ENCODE results near the gene DOK6.

DNA sequence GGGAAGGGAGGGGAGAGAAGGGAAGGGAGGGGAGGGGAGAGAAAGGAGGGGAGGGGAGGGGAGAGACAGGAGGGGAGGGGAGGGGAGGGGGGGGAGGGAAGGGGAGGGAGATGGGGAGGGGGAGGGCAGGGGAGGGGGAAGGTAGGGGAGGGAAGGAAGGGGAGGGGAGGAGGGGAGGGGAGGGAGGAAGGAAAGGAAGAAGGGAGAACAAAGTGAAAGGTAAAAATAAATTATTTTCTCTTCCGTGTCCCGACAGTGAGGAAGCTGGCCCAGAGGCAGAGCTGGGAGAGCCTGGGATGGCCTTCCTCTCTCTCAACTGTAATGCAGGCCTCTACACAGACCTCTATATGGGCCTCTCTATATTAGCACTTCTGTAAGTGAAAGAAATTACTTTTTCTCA, 493.8 kb downstream of the DOK6 start:
- TF ChIP-seq, protein P1, sequence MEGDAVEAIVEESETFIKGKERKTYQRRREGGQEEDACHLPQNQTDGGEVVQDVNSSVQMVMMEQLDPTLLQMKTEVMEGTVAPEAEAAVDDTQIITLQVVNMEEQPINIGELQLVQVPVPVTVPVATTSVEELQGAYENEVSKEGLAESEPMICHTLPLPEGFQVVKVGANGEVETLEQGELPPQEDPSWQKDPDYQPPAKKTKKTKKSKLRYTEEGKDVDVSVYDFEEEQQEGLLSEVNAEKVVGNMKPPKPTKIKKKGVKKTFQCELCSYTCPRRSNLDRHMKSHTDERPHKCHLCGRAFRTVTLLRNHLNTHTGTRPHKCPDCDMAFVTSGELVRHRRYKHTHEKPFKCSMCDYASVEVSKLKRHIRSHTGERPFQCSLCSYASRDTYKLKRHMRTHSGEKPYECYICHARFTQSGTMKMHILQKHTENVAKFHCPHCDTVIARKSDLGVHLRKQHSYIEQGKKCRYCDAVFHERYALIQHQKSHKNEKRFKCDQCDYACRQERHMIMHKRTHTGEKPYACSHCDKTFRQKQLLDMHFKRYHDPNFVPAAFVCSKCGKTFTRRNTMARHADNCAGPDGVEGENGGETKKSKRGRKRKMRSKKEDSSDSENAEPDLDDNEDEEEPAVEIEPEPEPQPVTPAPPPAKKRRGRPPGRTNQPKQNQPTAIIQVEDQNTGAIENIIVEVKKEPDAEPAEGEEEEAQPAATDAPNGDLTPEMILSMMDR (IDR thresholded peaks at IDR 0.05), result no peak
- TF ChIP-seq EZH2phosphoT487 (IDR thresholded peaks at IDR 0.05), result no peak
- TF ChIP-seq EZH2 (IDR thresholded peaks at IDR 0.05), result no peak
